ENCODE results near the gene ELMO3.

The ELMO3 gene

DNA sequence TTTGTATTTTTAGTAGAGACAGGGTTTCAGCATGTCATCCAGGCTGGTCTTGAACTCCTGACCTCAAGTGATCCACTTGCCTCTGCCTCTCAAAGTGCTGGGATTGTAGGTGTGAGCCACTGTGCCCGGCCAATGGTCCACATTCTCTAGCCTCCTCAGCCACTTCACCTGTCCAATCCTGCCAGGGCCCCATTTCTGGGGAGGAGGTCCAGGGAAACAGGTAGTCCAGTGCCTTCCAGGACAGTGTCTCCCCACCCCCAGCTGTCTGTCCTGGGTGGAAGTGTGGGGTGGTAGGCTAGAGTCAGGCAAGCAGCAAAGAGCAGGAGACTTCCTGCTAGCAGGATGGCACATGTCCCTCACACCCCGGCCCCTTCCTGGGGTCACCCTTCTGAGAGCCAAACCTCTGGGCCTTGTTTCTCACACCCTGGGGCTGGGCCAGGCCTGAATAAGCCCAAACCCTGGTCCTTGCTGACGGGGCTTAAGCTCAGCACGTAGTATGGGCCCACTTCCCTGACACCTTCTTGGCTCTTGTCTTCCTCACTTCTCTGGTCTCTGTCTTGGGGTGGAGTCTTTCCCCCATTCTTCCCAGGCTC, 43.3 kb downstream of the ELMO3 start:
- no peaks in the 10 kb centered on the region for H3K27me3 ChIP-seq
- TF ChIP-seq, protein P1, sequence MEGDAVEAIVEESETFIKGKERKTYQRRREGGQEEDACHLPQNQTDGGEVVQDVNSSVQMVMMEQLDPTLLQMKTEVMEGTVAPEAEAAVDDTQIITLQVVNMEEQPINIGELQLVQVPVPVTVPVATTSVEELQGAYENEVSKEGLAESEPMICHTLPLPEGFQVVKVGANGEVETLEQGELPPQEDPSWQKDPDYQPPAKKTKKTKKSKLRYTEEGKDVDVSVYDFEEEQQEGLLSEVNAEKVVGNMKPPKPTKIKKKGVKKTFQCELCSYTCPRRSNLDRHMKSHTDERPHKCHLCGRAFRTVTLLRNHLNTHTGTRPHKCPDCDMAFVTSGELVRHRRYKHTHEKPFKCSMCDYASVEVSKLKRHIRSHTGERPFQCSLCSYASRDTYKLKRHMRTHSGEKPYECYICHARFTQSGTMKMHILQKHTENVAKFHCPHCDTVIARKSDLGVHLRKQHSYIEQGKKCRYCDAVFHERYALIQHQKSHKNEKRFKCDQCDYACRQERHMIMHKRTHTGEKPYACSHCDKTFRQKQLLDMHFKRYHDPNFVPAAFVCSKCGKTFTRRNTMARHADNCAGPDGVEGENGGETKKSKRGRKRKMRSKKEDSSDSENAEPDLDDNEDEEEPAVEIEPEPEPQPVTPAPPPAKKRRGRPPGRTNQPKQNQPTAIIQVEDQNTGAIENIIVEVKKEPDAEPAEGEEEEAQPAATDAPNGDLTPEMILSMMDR (IDR thresholded peaks at IDR 0.05; ENCODE audit: low read depth, low read length) = no peak
- no peak for DNase-seq
- H3K36me3 ChIP-seq = peaks cover under 1% of the 10 kb centered on the region; the same call in 1 of the 2 replicates
- no peak overlapping the region for H3K4me3 ChIP-seq (ENCODE audit: low read depth, low read length)
- no peaks in the 10 kb centered on the region for H3K9me3 ChIP-seq
- peaks cover 16% of the 10 kb centered on the region for H3K4me1 ChIP-seq

DNA sequence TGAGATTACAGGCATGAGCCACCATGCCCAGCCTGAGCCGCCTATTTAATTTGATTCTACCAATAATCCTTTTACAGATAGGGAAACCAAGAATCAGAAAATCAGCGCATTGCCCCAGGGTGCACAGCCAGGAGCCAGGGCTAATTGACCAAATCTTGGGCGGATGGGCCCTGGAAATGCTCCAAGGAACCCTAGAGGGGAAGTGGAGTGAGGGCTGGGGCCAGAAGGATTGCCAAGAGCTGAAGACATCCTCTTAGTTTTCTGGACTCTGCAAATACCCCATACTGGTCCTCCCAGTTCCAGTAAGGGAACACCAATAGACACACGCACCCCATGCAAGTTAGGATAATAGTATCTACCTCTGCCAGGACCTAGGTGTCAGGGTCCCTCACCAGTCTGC, 44.5 kb downstream of the ELMO3 start:
- Histone ChIP-seq H3K9me3 (no peaks in the 10 kb centered on the region), H3K36me3 (no peaks in the 10 kb centered on the region), H3K4me3 (ENCODE audit: low read depth, low read length) (no peak overlapping the region), H3K27me3 (peaks cover 1% of the 10 kb centered on the region), H3K4me1 (peaks cover 21% of the 10 kb centered on the region)
- peak; percentile 61 for DNase-seq
- TF ChIP-seq, protein P1 (IDR thresholded peaks at IDR 0.05; ENCODE audit: low read depth, low read length) = no peak

DNA sequence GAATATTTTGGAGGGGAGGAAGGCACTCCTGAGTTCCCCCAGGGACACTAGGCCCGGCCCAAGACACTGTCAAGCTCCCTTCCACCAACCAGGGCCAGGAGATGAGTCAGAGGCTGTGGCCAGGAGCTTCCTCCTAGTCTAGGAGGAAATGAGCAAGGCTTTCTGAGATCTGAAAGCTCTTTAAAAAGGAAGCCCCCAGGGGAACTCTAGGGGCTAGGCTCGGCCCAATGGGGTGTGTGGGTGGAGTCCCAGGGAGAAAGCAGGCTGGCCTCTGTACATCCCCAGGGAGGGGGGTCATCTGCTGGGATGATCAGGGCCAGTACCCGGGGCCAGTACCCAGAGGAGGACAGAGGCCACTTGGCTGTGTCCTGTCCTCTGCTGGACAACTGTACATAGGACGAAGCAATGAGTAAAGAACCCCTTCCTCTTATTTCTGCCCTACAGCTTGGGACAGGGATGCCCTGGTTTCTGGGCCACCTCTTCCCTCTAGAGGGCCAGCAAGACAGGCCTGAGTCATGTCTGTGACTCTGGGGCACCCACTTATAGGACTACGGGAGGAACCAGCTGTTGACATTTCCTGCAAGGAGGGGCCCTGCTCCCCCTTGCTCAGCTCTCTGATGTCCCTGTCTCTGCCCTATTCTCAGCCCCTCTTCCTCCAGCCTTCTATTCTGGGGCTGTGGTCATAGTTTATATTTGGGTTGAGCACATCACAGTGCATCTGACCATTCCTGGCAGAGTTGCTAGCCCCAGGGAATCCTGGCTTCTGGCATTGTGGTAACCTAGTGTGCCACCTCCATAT, 45.7 kb downstream of the ELMO3 start:
- Histone ChIP-seq H3K4me1 (peaks cover 21% of the 10 kb centered on the region), H3K27me3 (peaks cover 12% of the 10 kb centered on the region)

DNA sequence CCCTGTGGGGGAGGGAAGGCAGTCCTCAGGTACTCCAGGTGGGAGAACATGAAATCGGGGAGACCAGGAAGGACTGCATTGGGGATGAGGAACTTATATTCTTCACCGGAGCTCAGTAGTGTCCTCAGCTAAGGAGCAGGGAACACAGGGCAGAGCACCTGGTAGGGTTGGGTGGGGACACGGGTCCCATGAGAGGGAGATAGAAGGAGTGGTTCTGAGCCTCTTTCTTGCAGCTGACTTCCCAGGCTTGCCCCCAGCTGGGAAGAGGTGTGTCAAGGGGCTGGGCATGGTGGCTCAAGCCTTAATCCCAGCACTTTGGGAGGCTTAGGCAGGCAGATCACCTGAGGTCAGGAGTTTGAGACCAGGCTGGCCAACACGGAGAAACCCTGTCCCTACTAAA, 46.3 kb downstream of the ELMO3 start:
- Histone ChIP-seq H3K4me3 (ENCODE audit: low read depth, low read length) (no peak overlapping the region), H3K9me3 (no peaks in the 10 kb centered on the region), H3K4me1 (peaks cover 21% of the 10 kb centered on the region), H3K36me3 (no peaks in the 10 kb centered on the region), H3K27me3 (peaks cover 17% of the 10 kb centered on the region)
- no peak for DNase-seq
- TF ChIP-seq, protein P1 (IDR thresholded peaks at IDR 0.05; ENCODE audit: low read depth, low read length) = no peak

More for the DNA sequence above, 45.7 kb downstream of the ELMO3 start:
- TF ChIP-seq, protein P1 (IDR thresholded peaks at IDR 0.05; ENCODE audit: low read depth, low read length) = no peak
- H3K4me3 ChIP-seq (ENCODE audit: low read depth, low read length) = no peak overlapping the region
- DNase-seq = peak; percentile 46
- no peaks in the 10 kb centered on the region for H3K36me3 ChIP-seq
- H3K9me3 ChIP-seq = no peaks in the 10 kb centered on the region

DNA sequence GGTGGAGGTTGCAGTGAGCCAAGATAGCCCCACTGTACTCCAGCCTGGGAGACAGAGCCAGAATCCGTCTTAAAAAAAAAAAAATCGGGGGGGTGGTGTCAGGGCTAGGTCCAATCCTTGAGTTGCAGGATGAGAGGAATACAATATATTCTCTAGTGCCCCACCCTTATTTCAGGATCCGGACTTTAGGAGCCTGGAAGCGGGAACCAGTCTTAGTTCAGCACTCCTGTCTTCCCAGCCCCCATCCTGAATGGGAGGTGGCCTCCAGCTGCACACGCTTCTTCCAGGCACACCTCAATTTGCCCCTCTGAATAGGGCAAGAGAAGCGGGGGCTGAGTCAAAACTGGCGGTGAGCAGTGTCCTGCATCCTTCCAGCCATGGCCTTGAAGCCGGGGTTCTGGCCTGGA, 46.7 kb downstream of the ELMO3 start:
- H3K4me3 ChIP-seq (ENCODE audit: low read depth, low read length) = peak overlapping the region; percentile 75
- TF ChIP-seq, protein P1 (IDR thresholded peaks at IDR 0.05; ENCODE audit: low read depth, low read length) = no peak
- H3K4me1 ChIP-seq = peaks cover 21% of the 10 kb centered on the region
- peaks cover 17% of the 10 kb centered on the region for H3K27me3 ChIP-seq
- DNase-seq = no peak
- no peaks in the 10 kb centered on the region for H3K36me3 ChIP-seq
- H3K9me3 ChIP-seq = no peaks in the 10 kb centered on the region

Measured in BE2C (cell line).